ENCODE results near the gene CRYZ. TPM values are rescaled to one million over a fixed set of nuclear protein-coding genes. Genes with fewer than 3 reads are reported as not detected.

The CRYZ gene, protein sequence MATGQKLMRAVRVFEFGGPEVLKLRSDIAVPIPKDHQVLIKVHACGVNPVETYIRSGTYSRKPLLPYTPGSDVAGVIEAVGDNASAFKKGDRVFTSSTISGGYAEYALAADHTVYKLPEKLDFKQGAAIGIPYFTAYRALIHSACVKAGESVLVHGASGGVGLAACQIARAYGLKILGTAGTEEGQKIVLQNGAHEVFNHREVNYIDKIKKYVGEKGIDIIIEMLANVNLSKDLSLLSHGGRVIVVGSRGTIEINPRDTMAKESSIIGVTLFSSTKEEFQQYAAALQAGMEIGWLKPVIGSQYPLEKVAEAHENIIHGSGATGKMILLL
- total RNA-seq, result 18.8 and 31.5 TPM in 2 replicates

DNA sequence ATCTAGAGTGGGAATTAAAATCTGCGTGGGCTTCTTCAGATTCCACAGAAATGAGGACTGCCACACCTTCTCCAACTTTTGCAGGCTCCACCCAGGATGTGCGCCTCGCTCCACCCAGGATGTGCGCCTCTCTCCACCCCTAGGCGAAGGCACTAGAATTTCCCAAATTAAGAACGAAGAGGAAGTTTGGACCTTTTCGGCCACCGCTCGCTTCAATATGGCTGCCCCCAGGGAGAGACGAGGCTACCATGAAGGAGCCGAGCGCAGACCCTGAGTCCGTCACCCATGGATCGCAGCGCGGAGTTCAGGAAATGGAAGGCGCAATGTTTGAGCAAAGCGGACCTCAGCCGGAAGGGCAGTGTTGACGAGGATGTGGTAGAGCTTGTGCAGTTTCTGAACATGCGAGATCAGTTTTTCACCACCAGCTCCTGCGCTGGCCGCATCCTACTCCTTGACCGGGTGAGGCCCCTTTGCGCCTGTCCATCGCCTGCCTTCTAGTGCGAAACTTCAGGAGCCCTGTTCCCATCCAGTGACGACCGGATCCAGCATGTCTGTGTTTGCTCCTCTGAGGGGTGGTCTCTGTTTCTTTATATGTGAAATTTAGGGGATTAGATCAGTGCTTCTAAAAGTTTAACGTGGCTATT lies at the start of gene CRYZ, which contains the start of gene TYW3:
TSS of gene CRYZ (minus strand) at position 91 of the 644 bp plus-strand sequence. CDS start 8,229 bp downstream, outside the sequence.
TSS of gene TYW3 (plus strand) at position 193 of the 644 bp plus-strand sequence. CDS start at position 286, 93 bp downstream.

DNA sequence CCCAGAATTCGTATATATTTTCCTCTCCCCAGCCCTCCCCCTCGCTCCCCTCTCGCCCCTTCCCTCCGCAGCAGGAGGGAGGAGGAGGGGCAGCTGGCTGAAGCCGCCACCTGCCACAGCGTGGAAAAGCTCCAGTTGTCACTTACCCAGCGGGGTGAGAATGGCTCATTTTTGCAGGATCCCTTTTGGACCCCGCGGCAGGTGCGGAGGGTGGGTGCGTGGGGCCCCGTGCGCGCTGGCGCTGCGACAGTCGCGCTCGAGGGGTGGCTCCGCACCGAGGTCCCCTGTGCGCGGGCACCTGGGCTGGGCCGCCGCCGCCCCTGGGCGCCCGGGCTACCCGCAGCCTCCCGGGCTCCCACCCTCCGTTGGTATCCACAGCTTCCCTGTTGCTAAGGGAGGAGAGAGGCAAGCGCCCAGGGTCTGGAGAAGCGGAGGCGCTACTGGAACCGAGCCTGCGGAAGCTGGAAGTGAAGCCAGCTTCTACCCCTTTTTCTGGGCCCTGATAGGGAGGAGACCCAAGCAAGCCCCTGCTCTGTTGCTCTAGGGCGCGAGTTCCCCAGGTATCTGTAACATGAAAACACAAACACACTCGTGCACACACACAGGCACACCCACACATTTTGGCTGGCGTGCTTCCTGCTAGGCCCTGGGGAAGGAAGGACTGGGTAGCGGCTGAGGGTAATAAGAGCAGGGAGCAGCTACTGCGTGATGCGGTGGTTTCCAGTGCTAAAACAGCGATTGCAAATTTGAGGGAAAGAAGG lies 59.3 kb downstream of the CRYZ start, which contains the start of gene ERICH3:
TSS of gene ERICH3 (minus strand) at position 442 of the 761 bp plus-strand sequence. CDS start at position 169, 273 bp downstream.

Other genes starting within 250 kb of the CRYZ start
- gene LRRC53, start 220.4 kb downstream of the CRYZ start, total RNA-seq, result not detected in 2 replicates
- gene ERICH3, start 59.3 kb downstream of the CRYZ start, total RNA-seq, result under 0.01 TPM in 1 of 2 replicates, not detected in the other
- gene TYW3, start 102 bp upstream of the CRYZ start, total RNA-seq, result 17.0 and 19.5 TPM in 2 replicates

Data from endothelial cell of coronary artery (primary cell).